Measurements from ENCODE around the gene MAP2K1. TPM values are rescaled to one million over a fixed set of nuclear protein-coding genes. Genes with fewer than 3 reads are reported as not detected.

The MAP2K1 gene
- total and polyA plus RNA-seq, 3 experiments from 2014 or later, result 45.3 to 72.2 (median 69.2) TPM

DNA sequence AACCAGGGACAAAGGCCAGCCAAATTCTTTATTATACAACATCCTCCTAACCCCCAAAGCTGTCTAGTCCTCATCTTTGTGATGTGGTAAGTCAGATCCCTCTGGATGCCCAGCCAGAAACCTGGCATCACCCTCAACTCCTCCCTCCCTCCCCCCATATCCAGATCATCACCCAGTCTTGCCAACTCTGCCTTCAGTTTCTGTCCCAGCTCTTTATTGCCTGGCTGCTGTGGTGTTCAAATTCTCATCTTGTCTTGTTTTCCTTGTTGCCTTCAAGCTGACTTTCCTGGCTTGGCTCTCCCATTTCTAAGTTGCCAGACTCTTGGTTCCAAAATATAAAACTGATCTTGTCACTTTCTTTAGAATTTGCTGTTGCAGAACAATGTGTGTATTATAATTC is 28.6 kb downstream of the MAP2K1 start:
- Histone ChIP-seq H3K27ac (ENCODE audit: low read depth, low read length) (no peak overlapping the region), H3K9me3 (ENCODE audit: low read length) (no peaks in the 10 kb centered on the region), H3K4me3 (ENCODE audit: low read length) (no peak overlapping the region), H3K27me3 (ENCODE audit: insufficient read depth, low read length, poor library complexity, severe bottlenecking) (no peaks in the 10 kb centered on the region), H3K4me1 (ENCODE audit: insufficient read depth, low read length) (peaks cover 32% of the 10 kb centered on the region), H3K36me3 (ENCODE audit: insufficient read depth, low read length) (no peaks in the 10 kb centered on the region)
- Mint-ChIP-seq H3K36me3 (peaks cover 5 to 8% (median 6%) of the 10 kb centered on the region in 3 donors), H3K27me3 (no peaks in the 10 kb centered on the region), H3K9me3 (peaks cover 0 to 6% (median 2%) of the 10 kb centered on the region in 5 donors), H3K27ac (peak overlapping the region in 5 of 8 donors; percentile 1 to 76 (median 51)), H3K4me3 (no peak overlapping the region), H3K4me1 (peaks cover 54 to 83% (median 78%) of the 10 kb centered on the region in 3 donors)
- no peak for DNase-seq
- ChIA-PET CTCF (no interaction called here), POLR2A (interaction anchor here (0.7 kb wide), 1 partner anchor 29 kb away, joined by 5 read pairs; no protein-coding TSS in a partner anchor)

DNA sequence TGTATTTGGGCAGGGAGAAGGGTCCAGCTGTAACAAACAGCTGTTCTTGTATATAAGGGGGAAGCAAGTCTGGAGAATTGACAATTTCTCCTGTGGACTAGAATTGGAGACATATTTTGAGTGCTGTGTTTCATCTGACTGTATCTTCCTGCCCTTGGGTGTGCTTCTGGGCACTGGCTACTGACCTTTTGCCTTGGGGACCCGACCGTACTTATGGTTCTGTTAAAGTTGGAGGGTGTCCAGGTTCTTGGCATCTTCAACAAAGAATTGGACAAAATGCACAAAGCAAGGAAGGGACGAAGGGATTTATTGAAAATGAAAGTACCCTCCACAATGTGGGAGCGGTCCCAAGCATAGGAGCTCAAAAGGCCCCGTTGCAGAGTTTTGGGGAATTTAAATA is 31.0 kb downstream of the MAP2K1 start:
- H3K4me1 Mint-ChIP-seq, result peaks cover 44 to 76% (median 69%) of the 10 kb centered on the region in 3 donors
- CTCF ChIA-PET, result interaction anchor here (1.8 kb wide), 1 partner anchor 81 kb away, joined by 6 read pairs; no protein-coding TSS in a partner anchor
- no peak overlapping the region for H3K27ac ChIP-seq (ENCODE audit: low read depth, low read length)

DNA sequence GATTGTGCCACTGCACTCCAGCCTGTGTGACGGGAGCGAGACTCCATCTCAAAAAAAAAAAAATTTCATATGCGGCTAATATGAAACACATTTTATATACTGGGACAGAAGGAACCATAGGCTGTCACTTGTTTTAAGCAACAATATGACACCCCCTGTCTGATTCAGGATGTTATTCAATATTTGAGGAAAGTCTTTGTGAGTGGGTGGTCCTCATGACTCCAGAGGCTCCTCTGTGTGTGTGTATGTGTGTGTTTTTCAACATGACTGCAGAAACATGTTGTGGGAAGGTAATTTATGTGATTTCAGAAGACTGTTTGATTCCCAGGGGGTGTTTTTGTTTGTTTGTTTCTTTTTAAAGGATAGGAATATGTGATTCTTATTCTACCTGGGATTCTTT is 32.8 kb downstream of the MAP2K1 start:
- Histone ChIP-seq H3K4me1 (ENCODE audit: insufficient read depth, low read length) (peaks cover 12% of the 10 kb centered on the region), H3K4me3 (ENCODE audit: low read length) (no peak overlapping the region), H3K36me3 (ENCODE audit: insufficient read depth, low read length) (no peaks in the 10 kb centered on the region), H3K9me3 (ENCODE audit: low read length) (no peaks in the 10 kb centered on the region), H3K27ac (ENCODE audit: low read depth, low read length) (no peak overlapping the region), H3K27me3 (ENCODE audit: insufficient read depth, low read length, poor library complexity, severe bottlenecking) (no peaks in the 10 kb centered on the region)
- ChIA-PET CTCF (no interaction called here), POLR2A (no interaction called here)
- Mint-ChIP-seq H3K4me3 (no peak overlapping the region), H3K36me3 (peaks cover 0 to 8% (median 3%) of the 10 kb centered on the region in 3 donors), H3K27ac (peak overlapping the region in 2 of 8 donors; percentile 36 to 46), H3K27me3 (no peaks in the 10 kb centered on the region), H3K4me1 (peaks cover 48 to 72% (median 66%) of the 10 kb centered on the region in 3 donors), H3K9me3 (peaks cover 0 to 5% (median 0%) of the 10 kb centered on the region in 5 donors)
- DNase-seq, result no peak

More for the DNA sequence above, 31.0 kb downstream of the MAP2K1 start:
- Mint-ChIP-seq H3K4me3 (no peak overlapping the region), H3K27me3 (no peaks in the 10 kb centered on the region), H3K36me3 (peaks cover 5 to 8% (median 6%) of the 10 kb centered on the region in 3 donors), H3K9me3 (peaks cover 0 to 6% (median 2%) of the 10 kb centered on the region in 5 donors), H3K27ac (peak overlapping the region in 5 of 8 donors; percentile 28 to 72 (median 63))
- no peaks in the 10 kb centered on the region for H3K27me3 ChIP-seq (ENCODE audit: insufficient read depth, low read length, poor library complexity, severe bottlenecking)
- H3K36me3 ChIP-seq (ENCODE audit: insufficient read depth, low read length), result no peaks in the 10 kb centered on the region
- no peak for DNase-seq
- H3K4me1 ChIP-seq (ENCODE audit: insufficient read depth, low read length), result peaks cover 12% of the 10 kb centered on the region
- no peak overlapping the region for H3K4me3 ChIP-seq (ENCODE audit: low read length)
- POLR2A ChIA-PET, result no interaction called here
- no peaks in the 10 kb centered on the region for H3K9me3 ChIP-seq (ENCODE audit: low read length)

DNA sequence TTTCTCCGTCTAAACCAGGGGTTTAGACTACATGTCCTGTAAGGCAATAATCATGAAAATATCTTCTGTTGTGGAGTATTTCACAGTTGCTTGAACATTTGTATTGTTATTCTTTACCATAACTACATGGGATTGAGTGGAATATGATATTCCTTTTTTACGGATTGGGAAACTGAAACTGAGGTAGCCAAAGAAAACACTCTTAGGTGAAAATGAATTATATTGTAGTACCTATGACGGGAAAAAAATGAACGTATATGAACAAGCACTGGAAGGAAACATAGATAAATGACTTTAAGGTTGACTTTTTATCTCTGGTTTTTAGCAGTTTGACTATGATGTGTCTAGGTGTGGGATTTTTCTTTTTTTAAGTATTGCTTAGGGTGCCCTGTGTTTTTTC is 35.6 kb downstream of the MAP2K1 start:
- CTCF ChIA-PET, result no interaction called here
- Histone ChIP-seq H3K27ac (ENCODE audit: low read depth, low read length) (no peak overlapping the region), H3K4me1 (ENCODE audit: insufficient read depth, low read length) (peaks cover 18% of the 10 kb centered on the region), H3K4me3 (ENCODE audit: low read length) (no peak overlapping the region), H3K27me3 (ENCODE audit: insufficient read depth, low read length, poor library complexity, severe bottlenecking) (no peaks in the 10 kb centered on the region), H3K36me3 (ENCODE audit: insufficient read depth, low read length) (no peaks in the 10 kb centered on the region), H3K9me3 (ENCODE audit: low read length) (no peaks in the 10 kb centered on the region)
- Mint-ChIP-seq H3K36me3 (peaks cover 6 to 10% (median 8%) of the 10 kb centered on the region in 3 donors), H3K4me3 (no peak overlapping the region), H3K9me3 (peaks cover 0 to 3% (median 0%) of the 10 kb centered on the region in 5 donors), H3K27ac (peak overlapping the region in 2 of 8 donors; percentile 6 to 34), H3K4me1 (peaks cover 40 to 65% (median 53%) of the 10 kb centered on the region in 3 donors), H3K27me3 (no peaks in the 10 kb centered on the region)
- no peak for DNase-seq
- POLR2A ChIA-PET, result no interaction called here

DNA sequence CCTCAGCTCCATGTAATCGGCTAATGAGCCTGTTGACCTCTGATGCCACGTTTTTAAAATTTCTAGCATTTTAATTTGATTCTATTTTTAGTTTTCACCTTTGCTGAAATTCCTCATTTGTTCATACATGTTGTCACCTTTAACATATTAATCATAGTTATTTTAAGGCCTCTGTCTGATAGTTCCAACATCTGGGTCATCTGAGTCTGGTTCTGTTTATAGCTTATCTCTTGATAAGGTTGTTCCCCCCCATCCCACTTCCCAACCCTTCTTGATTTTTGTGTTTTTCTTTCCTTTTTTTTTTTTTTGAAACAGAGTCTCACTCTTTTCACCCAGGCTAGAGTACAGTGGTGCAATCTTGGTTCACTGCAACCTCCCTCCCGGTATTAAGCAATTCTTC is 36.4 kb downstream of the MAP2K1 start:
- Histone ChIP-seq H3K27me3 (ENCODE audit: insufficient read depth, low read length, poor library complexity, severe bottlenecking) (no peaks in the 10 kb centered on the region), H3K9me3 (ENCODE audit: low read length) (no peaks in the 10 kb centered on the region), H3K27ac (ENCODE audit: low read depth, low read length) (no peak overlapping the region), H3K4me1 (ENCODE audit: insufficient read depth, low read length) (peaks cover 10% of the 10 kb centered on the region), H3K4me3 (ENCODE audit: low read length) (no peak overlapping the region), H3K36me3 (ENCODE audit: insufficient read depth, low read length) (no peaks in the 10 kb centered on the region)
- Mint-ChIP-seq H3K36me3 (peaks cover 6 to 10% (median 8%) of the 10 kb centered on the region in 3 donors), H3K27me3 (no peaks in the 10 kb centered on the region), H3K4me1 (peaks cover 34 to 63% (median 45%) of the 10 kb centered on the region in 3 donors), H3K9me3 (peaks cover 0 to 3% (median 0%) of the 10 kb centered on the region in 5 donors), H3K4me3 (no peak overlapping the region), H3K27ac (peak overlapping the region in 1 of 8 donors; percentile 15)
- ChIA-PET CTCF (no interaction called here), POLR2A (interaction anchor here (0.7 kb wide), 1 partner anchor 776 kb away, joined by 3 read pairs; no protein-coding TSS in a partner anchor)
- DNase-seq, result no peak

DNA sequence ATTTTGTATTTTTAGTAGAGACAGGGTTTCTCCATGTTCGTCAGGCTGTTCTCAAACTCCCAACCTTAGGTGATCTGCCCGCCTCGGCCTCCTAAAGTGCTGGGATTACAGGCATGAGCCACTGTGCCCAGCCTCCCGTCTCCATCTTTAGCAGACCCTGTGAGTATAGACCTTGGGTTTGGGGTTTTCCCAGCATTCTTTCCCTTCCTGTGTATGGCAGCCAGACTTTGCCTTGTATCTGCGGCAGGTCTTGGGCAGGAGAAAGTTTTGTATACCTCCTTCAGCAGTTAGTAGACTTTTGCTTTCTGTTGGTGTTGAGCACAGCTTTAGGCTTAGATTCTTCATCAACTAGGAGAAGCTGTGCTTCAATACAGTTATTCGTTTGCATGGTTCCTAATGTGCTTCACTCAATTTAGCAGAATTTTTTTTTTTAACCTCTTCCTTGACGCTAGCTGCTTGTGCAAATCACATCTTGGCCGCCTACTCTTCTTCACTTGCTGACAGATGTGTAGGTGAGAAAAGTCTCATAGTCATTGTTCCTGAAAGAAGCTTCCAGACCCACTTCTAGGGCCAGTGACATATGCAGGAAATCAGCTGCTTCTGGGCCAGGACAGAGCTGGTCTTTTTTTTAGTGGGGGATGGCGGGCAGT is 38.4 kb downstream of the MAP2K1 start:
- Histone ChIP-seq H3K36me3 (ENCODE audit: insufficient read depth, low read length) (no peaks in the 10 kb centered on the region), H3K4me3 (ENCODE audit: low read length) (no peak overlapping the region), H3K9me3 (ENCODE audit: low read length) (no peaks in the 10 kb centered on the region), H3K27ac (ENCODE audit: low read depth, low read length) (no peak overlapping the region), H3K4me1 (ENCODE audit: insufficient read depth, low read length) (peaks cover 11% of the 10 kb centered on the region), H3K27me3 (ENCODE audit: insufficient read depth, low read length, poor library complexity, severe bottlenecking) (no peaks in the 10 kb centered on the region)
- no peak for DNase-seq
- peaks cover 8 to 19% (median 8%) of the 10 kb centered on the region in 3 donors for H3K36me3 Mint-ChIP-seq
- peak overlapping the region in 3 of 8 donors; percentile 17 to 75 (median 56) for H3K27ac Mint-ChIP-seq
- H3K4me3 Mint-ChIP-seq, result peak overlapping the region in 2 of 7 donors; percentile 9 to 26
- peaks cover 0 to 3% (median 0%) of the 10 kb centered on the region in 5 donors for H3K9me3 Mint-ChIP-seq
- POLR2A ChIA-PET, result interaction anchor here (0.6 kb wide), 1 partner anchor 988 kb away, joined by 3 read pairs; no protein-coding TSS in a partner anchor
- no peaks in the 10 kb centered on the region for H3K27me3 Mint-ChIP-seq
- H3K4me1 Mint-ChIP-seq, result peaks cover 40 to 66% (median 49%) of the 10 kb centered on the region in 3 donors
- CTCF ChIA-PET, result no interaction called here

DNA sequence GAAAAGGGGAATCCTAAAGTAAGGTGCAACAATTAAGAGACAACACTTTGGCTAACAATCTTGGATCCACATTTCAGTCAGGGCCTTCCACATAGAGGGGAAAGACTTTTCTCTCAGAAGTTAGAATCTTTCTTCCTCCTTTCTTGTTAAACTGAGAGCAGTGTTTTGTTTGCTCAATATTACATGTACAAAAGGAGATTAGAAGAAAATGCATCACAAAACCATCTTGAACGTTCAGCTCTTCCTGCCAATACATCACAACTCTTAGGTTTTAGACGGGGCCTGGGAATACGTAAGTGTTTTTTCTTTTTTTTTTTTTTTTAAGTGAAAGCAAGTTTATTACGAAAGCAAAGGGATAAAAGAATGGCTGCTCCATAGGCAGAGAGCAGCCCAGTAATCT is 39.1 kb downstream of the MAP2K1 start:
- H3K4me3 ChIP-seq (ENCODE audit: low read length), result no peak overlapping the region
- Mint-ChIP-seq H3K4me3 (no peak overlapping the region), H3K36me3 (peaks cover 8 to 19% (median 8%) of the 10 kb centered on the region in 3 donors), H3K9me3 (peaks cover 0 to 3% (median 0%) of the 10 kb centered on the region in 5 donors), H3K27me3 (no peaks in the 10 kb centered on the region), H3K27ac (peak overlapping the region in 4 of 8 donors; percentile 10 to 56 (median 54)), H3K4me1 (peaks cover 45 to 74% (median 56%) of the 10 kb centered on the region in 3 donors)
- DNase-seq, result no peak
- H3K4me1 ChIP-seq (ENCODE audit: insufficient read depth, low read length), result peaks cover 16% of the 10 kb centered on the region
- no peak overlapping the region for H3K27ac ChIP-seq (ENCODE audit: low read depth, low read length)
- H3K36me3 ChIP-seq (ENCODE audit: insufficient read depth, low read length), result no peaks in the 10 kb centered on the region
- H3K9me3 ChIP-seq (ENCODE audit: low read length), result no peaks in the 10 kb centered on the region
- H3K27me3 ChIP-seq (ENCODE audit: insufficient read depth, low read length, poor library complexity, severe bottlenecking), result no peaks in the 10 kb centered on the region
- ChIA-PET CTCF (no interaction called here), POLR2A (interaction anchor here (0.6 kb wide), 1 partner anchor 989 kb away, joined by 3 read pairs; no protein-coding TSS in a partner anchor)

DNA sequence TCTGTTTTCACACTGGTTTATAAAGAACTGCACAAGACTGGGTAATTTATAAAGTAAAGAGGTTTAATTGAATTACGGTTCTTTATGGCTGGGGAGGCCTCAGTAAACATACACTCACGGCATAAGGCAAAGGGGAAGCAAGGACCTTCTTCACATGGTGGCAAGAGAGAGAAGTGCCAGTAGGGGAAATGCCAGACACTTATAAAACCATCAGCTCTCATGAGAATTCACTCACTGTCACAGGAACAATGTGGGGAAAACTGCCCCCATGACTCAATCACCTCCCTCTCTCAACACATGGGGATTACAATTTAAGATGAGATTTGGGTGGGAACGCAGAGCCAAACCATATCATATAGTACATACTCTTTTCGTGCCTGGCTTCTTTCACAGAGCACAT is 42.4 kb downstream of the MAP2K1 start:
- CTCF ChIA-PET, result no interaction called here
- Histone ChIP-seq H3K27me3 (ENCODE audit: insufficient read depth, low read length, poor library complexity, severe bottlenecking) (no peaks in the 10 kb centered on the region), H3K27ac (ENCODE audit: low read depth, low read length) (no peak overlapping the region), H3K36me3 (ENCODE audit: insufficient read depth, low read length) (no peaks in the 10 kb centered on the region), H3K4me3 (ENCODE audit: low read length) (no peak overlapping the region), H3K4me1 (ENCODE audit: insufficient read depth, low read length) (peaks cover 33% of the 10 kb centered on the region), H3K9me3 (ENCODE audit: low read length) (no peaks in the 10 kb centered on the region)
- H3K9me3 Mint-ChIP-seq, result peaks cover 0 to 3% (median 0%) of the 10 kb centered on the region in 5 donors
- POLR2A ChIA-PET, result no interaction called here
- DNase-seq, result no peak
- H3K27ac Mint-ChIP-seq, result peak overlapping the region in 6 of 8 donors; percentile 47 to 94 (median 62)
- no peak overlapping the region for H3K4me3 Mint-ChIP-seq
- peaks cover 8 to 22% (median 8%) of the 10 kb centered on the region in 3 donors for H3K36me3 Mint-ChIP-seq
- peaks cover 47 to 86% (median 70%) of the 10 kb centered on the region in 3 donors for H3K4me1 Mint-ChIP-seq
- peaks cover 0 to 1% of the 10 kb centered on the region in 2 donors for H3K27me3 Mint-ChIP-seq
